Liver (tissue), 9 donors: Measurements from ENCODE around the gene CFAP97D2. TPM values are rescaled to one million over a fixed set of nuclear protein-coding genes. Genes with fewer than 3 reads are reported as not detected.

ENCODE experiments used
- DNase-seq: peaks from one replicate; pipeline ENCODE4 v3.0.0-alpha.2; 2017; ENCODE audit warnings: low spot score
- H3K27ac ChIP-seq, 2 donors: one replicate each; pipeline ENCODE4 v1.7.0; 2013; ENCODE audit warnings: inconsistent platforms in 2 of 2, low read length in 2 of 2, control low read depth in 1 of 2, low read depth in 1 of 2, mild to moderate bottlenecking in 1 of 2
- H3K27me3 ChIP-seq, 4 donors: one replicate each; pipeline versions ENCODE4 v1.6.1 to v1.7.0; 2013; ENCODE audit warnings: low read length in 3 of 4, inconsistent platforms in 1 of 4, mild to moderate bottlenecking in 1 of 4, moderate library complexity in 1 of 4; ENCODE audit not compliant: control insufficient read depth in 4 of 4, insufficient read depth in 4 of 4
- H3K36me3 ChIP-seq, 4 donors: one replicate each; pipeline versions ENCODE4 v1.6.1 to v1.7.0; 2013; ENCODE audit warnings: low read length in 3 of 4, mild to moderate bottlenecking in 3 of 4, low read depth in 1 of 4, moderate library complexity in 1 of 4; ENCODE audit not compliant: control insufficient read depth in 4 of 4, insufficient read depth in 3 of 4
- H3K4me1 ChIP-seq, 4 donors: one replicate each; pipeline versions ENCODE4 v1.6.1 to v1.7.0; 2013; ENCODE audit warnings: low read length in 3 of 4, mild to moderate bottlenecking in 3 of 4, moderate library complexity in 1 of 4; ENCODE audit not compliant: control insufficient read depth in 4 of 4, insufficient read depth in 4 of 4
- H3K4me3 ChIP-seq, 3 donors: one replicate each; pipeline versions ENCODE4 v1.6.1 to v1.7.0; 2013; ENCODE audit warnings: low read length in 3 of 3, control low read depth in 1 of 3, low read depth in 1 of 3, mild to moderate bottlenecking in 1 of 3
- H3K9ac ChIP-seq, 2 donors: one replicate each; pipeline ENCODE4 v1.7.0; 2013; ENCODE audit warnings: low read length in 2 of 2, mild to moderate bottlenecking in 2 of 2, moderate library complexity in 2 of 2, control low read depth in 1 of 2, low read depth in 1 of 2
- H3K9me3 ChIP-seq, 4 donors: one replicate each; pipeline versions ENCODE4 v1.6.1 to v1.7.0; 2013; ENCODE audit warnings: low read length in 3 of 4; ENCODE audit not compliant: control insufficient read depth in 4 of 4
- EGR1 ChIP-seq, 2 donors: IDR thresholded peaks; 2 replicates each; pipeline ENCODE4 v1.6.1; 2016 to 2018; ENCODE audit warnings: antibody characterized with exemption in 2 of 2, low read depth in 2 of 2
- FOXA1 ChIP-seq: IDR thresholded peaks from 2 replicates; pipeline ENCODE4 v1.6.1; 2016; ENCODE audit warnings: antibody characterized with exemption
- FOXA2 ChIP-seq: IDR thresholded peaks from 2 replicates; pipeline ENCODE4 v1.6.1; 2016; ENCODE audit warnings: antibody characterized with exemption
- GABPA ChIP-seq, 2 donors: IDR thresholded peaks in 1 of 2; conservative IDR thresholded peaks in 1 of 2; 2 replicates each; pipeline ENCODE4 v1.6.1; 2016; ENCODE audit warnings: antibody characterized with exemption in 2 of 2, mild to moderate bottlenecking in 1 of 2, moderate library complexity in 1 of 2
- HNF4A ChIP-seq, 2 donors: conservative IDR thresholded peaks; 2 replicates each; pipeline ENCODE4 v1.6.1; 2016; ENCODE audit warnings: antibody characterized with exemption in 2 of 2, mild to moderate bottlenecking in 2 of 2
- HNF4G ChIP-seq: IDR thresholded peaks from 2 replicates; pipeline ENCODE4 v1.6.1; 2016; ENCODE audit warnings: antibody characterized with exemption
- JUND ChIP-seq, 2 donors: IDR thresholded peaks; 2 replicates each; pipeline ENCODE4 v1.6.1; 2016; ENCODE audit warnings: antibody characterized with exemption in 2 of 2
- NR2F2 ChIP-seq: IDR thresholded peaks from 2 replicates; pipeline ENCODE4 v1.6.1; 2016; ENCODE audit warnings: antibody characterized with exemption
- RAD21 ChIP-seq, 2 donors: IDR thresholded peaks; 2 replicates each; pipeline ENCODE4 v1.6.1; 2016; ENCODE audit warnings: antibody characterized with exemption in 2 of 2, mild to moderate bottlenecking in 2 of 2
- RXRA ChIP-seq, 2 donors: IDR thresholded peaks; 2 replicates each; pipeline ENCODE4 v1.6.1; 2017 to 2018; ENCODE audit warnings: antibody characterized with exemption in 2 of 2, mild to moderate bottlenecking in 1 of 2
- SP1 ChIP-seq: IDR thresholded peaks from 2 replicates; pipeline ENCODE4 v1.6.1; 2018; ENCODE audit warnings: antibody characterized with exemption, mild to moderate bottlenecking
- TAF1 ChIP-seq: conservative IDR thresholded peaks from 2 replicates; pipeline ENCODE4 v1.6.1; 2016; ENCODE audit warnings: antibody characterized with exemption, mild to moderate bottlenecking
- YY1 ChIP-seq: IDR thresholded peaks from 2 replicates; pipeline ENCODE4 v1.6.1; 2016; ENCODE audit warnings: antibody characterized with exemption, mild to moderate bottlenecking
- WGBS: extraction: QIAGEN DNeasy Blood & Tissue Kit; methylation state at CpG from one replicate; pipeline ENCODE4 v1.1.7; 2013; 5-methylcytosine and 5-hydroxymethylcytosine counted together
- polyA plus RNA-seq, 2 donors: library from polyadenylated mRNA; stranded (reverse) in 1 of 2; unstranded in 1 of 2; fragments of 200-250 nt in 1 of 2; fragments of >200 nt in 1 of 2; fragmentation: Nextera tagmentation in 1 of 2; extraction: Ambion mirVana in 1 of 2; gene quantifications; one replicate each; pipeline versions ENCODE4 v1.2.1 to v1.2.3, GENCODE V29; 2013 to 2015
- total RNA-seq, 2 donors: library from RNA; depleted of rRNA; stranded (reverse); fragments of >200 nt; gene quantifications; one replicate each; pipeline ENCODE4 v1.2.3, GENCODE V29; 2014
- TF ChIP-seq, protein P1 (sequence below): IDR thresholded peaks from 2 replicates; pipeline ENCODE4 v1.6.1; 2016; ENCODE audit warnings: antibody characterized with exemption
- TF ChIP-seq, protein P2 (sequence below): fragments of 150-350 bp; IDR thresholded peaks from 2 replicates; pipeline ENCODE4 v1.5.1; 2017; ENCODE audit warnings: improper control_type of control experiment, low read depth, low read length; ENCODE audit not compliant: missing input control
- TF ChIP-seq, protein P3 (sequence below): IDR thresholded peaks from 2 replicates; pipeline ENCODE4 v1.6.1; 2016; ENCODE audit warnings: antibody characterized with exemption
- TF ChIP-seq, protein P4 (sequence below): IDR thresholded peaks from 2 replicates; pipeline ENCODE4 v1.6.1; 2016; ENCODE audit warnings: antibody characterized with exemption
- TF ChIP-seq, protein P5 (sequence below): IDR thresholded peaks from 2 replicates; pipeline ENCODE4 v1.6.1; 2016; ENCODE audit warnings: antibody characterized with exemption, mild to moderate bottlenecking
- donor health status: healthy.
- donor health status: healthy.
- donor health status: healthy.
- donor health status: healthy.
- donor health status: healthy.

The CFAP97D2 gene
- total and polyA plus RNA-seq, 4 donors: not detected

DNA sequence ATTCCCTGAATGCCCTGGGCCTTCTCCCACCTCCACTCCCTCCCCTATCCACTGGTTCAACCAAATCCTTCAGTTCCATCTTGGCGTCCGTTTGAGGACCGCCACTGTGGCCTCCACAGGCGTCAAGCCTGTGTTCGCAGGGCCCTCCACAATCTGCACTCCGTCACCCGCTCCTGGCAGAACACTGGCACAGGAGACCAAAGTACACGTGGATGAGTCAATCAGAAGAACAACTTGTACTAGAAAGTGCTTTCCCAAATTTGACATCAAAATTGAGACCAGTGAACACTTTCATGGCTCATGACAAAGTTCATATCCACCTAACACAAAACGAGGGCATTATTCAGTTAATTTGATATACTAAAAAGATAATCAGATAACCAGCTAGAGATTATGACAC is 49.1 kb downstream of the CFAP97D2 start (continued):
- no peak for TF ChIP-seq TAF1

DNA sequence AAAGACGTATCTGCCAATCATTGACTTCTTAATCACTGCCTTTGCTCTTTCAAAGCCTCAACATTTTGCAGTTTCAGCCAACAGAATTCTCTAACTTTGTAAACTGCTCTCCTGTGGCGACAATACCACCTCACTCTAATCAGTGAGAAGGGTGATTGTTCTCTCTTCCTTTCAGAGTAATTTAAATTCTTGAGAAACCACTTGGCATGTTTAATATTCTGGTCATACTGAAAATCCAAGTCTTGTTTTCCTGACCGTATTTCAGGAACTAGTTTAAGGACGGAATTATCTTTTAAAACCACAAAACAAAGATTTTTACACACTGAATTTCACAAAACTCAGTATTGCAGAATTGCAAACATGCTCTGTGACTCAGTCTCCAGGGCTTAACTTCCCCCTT is 50.4 kb downstream of the CFAP97D2 start:
- Histone ChIP-seq H3K36me3 (no peaks in the 10 kb centered on the region), H3K4me1 (peaks cover 18 to 27% (median 21%) of the 10 kb centered on the region in 4 donors), H3K9ac (no peak overlapping the region), H3K27ac (no peak overlapping the region), H3K27me3 (no peaks in the 10 kb centered on the region), H3K4me3 (no peak overlapping the region), H3K9me3 (no peaks in the 10 kb centered on the region)
- no peak for DNase-seq
- WGBS: 71% methylated on average over 4 of the region's 4 CpGs
- TF ChIP-seq HNF4A (conservative IDR thresholded peaks at IDR 0.05): no peak
- TF ChIP-seq FOXA2: no peak
- no peak for TF ChIP-seq TAF1
- no peak for TF ChIP-seq RXRA (IDR thresholded peaks at IDR 0.05)
- TF ChIP-seq, protein P1, sequence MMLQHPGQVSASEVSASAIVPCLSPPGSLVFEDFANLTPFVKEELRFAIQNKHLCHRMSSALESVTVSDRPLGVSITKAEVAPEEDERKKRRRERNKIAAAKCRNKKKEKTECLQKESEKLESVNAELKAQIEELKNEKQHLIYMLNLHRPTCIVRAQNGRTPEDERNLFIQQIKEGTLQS: no peak
- no peak for TF ChIP-seq NR2F2
- TF ChIP-seq, protein P2, sequence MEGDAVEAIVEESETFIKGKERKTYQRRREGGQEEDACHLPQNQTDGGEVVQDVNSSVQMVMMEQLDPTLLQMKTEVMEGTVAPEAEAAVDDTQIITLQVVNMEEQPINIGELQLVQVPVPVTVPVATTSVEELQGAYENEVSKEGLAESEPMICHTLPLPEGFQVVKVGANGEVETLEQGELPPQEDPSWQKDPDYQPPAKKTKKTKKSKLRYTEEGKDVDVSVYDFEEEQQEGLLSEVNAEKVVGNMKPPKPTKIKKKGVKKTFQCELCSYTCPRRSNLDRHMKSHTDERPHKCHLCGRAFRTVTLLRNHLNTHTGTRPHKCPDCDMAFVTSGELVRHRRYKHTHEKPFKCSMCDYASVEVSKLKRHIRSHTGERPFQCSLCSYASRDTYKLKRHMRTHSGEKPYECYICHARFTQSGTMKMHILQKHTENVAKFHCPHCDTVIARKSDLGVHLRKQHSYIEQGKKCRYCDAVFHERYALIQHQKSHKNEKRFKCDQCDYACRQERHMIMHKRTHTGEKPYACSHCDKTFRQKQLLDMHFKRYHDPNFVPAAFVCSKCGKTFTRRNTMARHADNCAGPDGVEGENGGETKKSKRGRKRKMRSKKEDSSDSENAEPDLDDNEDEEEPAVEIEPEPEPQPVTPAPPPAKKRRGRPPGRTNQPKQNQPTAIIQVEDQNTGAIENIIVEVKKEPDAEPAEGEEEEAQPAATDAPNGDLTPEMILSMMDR: no peak
- TF ChIP-seq, protein P3, sequence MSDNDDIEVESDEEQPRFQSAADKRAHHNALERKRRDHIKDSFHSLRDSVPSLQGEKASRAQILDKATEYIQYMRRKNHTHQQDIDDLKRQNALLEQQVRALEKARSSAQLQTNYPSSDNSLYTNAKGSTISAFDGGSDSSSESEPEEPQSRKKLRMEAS: no peak
- no peak for TF ChIP-seq YY1
- no peak for TF ChIP-seq RAD21 (IDR thresholded peaks at IDR 0.05)
- no peak for TF ChIP-seq GABPA (IDR thresholded peaks at IDR 0.05 in 1 of 2, conservative IDR thresholded peaks at IDR 0.05 in 1 of 2)
- no peak for TF ChIP-seq EGR1 (IDR thresholded peaks at IDR 0.05; ENCODE audit: low read depth in 2 of 2)
- TF ChIP-seq, protein P4, sequence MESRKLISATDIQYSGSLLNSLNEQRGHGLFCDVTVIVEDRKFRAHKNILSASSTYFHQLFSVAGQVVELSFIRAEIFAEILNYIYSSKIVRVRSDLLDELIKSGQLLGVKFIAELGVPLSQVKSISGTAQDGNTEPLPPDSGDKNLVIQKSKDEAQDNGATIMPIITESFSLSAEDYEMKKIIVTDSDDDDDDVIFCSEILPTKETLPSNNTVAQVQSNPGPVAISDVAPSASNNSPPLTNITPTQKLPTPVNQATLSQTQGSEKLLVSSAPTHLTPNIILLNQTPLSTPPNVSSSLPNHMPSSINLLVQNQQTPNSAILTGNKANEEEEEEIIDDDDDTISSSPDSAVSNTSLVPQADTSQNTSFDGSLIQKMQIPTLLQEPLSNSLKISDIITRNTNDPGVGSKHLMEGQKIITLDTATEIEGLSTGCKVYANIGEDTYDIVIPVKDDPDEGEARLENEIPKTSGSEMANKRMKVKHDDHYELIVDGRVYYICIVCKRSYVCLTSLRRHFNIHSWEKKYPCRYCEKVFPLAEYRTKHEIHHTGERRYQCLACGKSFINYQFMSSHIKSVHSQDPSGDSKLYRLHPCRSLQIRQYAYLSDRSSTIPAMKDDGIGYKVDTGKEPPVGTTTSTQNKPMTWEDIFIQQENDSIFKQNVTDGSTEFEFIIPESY: no peak
- TF ChIP-seq, protein P5, sequence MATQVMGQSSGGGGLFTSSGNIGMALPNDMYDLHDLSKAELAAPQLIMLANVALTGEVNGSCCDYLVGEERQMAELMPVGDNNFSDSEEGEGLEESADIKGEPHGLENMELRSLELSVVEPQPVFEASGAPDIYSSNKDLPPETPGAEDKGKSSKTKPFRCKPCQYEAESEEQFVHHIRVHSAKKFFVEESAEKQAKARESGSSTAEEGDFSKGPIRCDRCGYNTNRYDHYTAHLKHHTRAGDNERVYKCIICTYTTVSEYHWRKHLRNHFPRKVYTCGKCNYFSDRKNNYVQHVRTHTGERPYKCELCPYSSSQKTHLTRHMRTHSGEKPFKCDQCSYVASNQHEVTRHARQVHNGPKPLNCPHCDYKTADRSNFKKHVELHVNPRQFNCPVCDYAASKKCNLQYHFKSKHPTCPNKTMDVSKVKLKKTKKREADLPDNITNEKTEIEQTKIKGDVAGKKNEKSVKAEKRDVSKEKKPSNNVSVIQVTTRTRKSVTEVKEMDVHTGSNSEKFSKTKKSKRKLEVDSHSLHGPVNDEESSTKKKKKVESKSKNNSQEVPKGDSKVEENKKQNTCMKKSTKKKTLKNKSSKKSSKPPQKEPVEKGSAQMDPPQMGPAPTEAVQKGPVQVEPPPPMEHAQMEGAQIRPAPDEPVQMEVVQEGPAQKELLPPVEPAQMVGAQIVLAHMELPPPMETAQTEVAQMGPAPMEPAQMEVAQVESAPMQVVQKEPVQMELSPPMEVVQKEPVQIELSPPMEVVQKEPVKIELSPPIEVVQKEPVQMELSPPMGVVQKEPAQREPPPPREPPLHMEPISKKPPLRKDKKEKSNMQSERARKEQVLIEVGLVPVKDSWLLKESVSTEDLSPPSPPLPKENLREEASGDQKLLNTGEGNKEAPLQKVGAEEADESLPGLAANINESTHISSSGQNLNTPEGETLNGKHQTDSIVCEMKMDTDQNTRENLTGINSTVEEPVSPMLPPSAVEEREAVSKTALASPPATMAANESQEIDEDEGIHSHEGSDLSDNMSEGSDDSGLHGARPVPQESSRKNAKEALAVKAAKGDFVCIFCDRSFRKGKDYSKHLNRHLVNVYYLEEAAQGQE: no peak
- TF ChIP-seq SP1: no peak
- no peak for TF ChIP-seq HNF4G
- no peak for TF ChIP-seq FOXA1
- no peak for TF ChIP-seq JUND (IDR thresholded peaks at IDR 0.05)
